HG03442 (cell line): ENCODE data around the gene TEX26.

Experiments used
- ATAC-seq: cut with Tn5 transposase; IDR thresholded peaks from one replicate; pipeline ENCODE4 v1.9.1; 2021; ENCODE audit warnings: mild to moderate bottlenecking, moderate library complexity; ENCODE audit not compliant: unreplicated experiment

The TEX26 gene

DNA sequence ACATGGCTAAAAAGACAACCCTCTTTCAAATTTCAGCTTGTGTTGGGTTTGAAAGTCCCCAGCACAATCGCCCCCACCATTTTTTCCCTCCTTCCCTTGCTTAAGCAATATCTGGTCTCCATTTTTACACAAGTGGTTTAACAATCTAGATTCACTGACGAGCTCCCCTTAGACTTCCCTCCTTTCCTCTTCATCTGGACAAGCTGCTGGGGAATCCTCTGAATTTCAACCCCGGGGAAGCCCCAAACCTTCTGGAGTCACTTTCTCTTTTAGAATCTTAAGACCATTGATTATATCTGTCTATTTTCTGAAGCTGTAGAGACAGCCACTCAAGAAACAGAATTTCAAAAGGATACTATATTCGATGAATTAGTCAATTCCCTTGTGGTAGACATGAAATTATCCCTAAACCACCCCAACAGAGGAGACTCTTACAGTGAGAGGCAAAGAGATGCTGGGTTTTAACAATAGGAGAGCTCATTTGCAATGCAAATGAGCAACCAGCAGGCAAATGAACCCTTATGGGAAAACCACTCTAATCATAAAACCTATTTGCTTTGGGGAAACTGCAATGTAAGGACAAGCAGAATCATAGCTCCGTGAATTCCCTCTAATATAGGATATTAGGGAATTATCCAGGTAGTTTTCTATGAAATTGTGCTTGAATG, 78.9 kb downstream of the TEX26 start:
- no peak for ATAC-seq

DNA sequence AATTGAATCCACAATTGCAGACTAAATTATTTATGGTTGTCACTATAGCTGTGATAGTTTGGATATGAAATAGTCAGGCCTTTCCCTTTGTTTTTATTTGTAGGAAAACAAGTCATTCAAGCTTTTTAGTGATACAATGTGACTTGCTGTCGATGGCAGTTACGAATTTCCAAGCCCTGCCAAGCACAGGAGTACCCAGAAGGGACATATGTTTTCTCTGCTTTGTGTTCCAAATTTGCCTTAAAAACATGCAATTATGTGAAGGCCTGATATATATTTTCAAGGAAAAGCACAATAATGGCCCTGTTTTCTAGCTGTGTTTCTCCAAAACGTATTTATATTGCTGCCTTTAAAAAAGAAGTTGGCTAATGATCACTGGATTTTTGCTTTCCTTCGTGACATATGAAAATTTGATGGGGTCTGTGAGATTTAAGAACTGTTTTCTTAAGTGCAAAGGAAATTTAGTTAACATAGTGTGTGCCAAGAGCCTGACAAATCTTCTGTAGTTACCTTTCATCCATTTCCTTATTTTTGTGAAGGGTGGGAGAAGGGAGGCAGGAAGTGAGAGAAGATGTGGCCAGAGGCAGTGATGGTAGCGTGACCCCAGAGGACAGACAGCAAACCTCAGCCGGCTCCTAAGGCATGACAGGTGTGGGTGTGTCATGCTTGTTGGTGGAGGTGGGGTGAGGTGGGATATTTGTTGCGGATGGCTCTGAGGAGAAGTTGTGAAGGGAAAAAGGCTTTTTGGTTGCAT, 79.6 kb downstream of the TEX26 start:
- no peak for ATAC-seq

DNA sequence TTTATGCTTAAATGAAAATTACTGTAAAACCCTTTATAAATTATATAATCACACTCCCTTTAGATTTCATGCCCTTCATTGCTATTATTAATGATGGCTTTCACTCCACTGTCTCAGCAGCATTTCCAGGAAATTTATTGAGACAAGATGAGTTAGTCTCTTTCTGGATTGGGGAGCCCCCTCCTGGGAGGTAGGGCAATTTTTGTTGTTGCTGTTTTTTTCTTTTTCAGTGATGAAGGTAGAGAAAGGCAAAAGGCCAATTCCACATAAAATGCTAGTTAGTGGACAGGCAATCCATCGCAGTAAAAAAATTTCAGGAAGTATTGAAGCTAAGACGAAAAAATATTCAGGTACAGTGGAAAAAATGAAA, 80.2 kb downstream of the TEX26 start:
- no peak for ATAC-seq

DNA sequence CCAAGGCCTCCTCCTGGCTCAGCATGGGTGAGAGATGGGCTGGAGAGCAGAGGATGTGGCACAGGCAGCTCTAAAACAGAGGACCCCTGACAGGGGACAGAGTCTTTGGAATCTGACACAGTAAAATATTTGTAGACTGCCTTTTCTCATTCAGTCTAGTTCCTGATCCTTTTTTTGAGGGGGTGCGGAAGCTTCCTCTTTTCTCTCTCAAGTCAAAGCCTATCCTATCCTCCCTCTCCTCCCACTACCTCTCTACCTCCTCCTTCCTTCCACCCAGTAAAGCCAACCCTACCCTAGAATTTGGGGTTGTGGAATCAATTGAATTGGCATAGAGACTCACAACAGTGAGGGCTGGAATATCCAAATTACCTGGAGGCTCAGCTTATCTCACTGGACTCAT, 82.0 kb downstream of the TEX26 start:
- no peak for ATAC-seq

DNA sequence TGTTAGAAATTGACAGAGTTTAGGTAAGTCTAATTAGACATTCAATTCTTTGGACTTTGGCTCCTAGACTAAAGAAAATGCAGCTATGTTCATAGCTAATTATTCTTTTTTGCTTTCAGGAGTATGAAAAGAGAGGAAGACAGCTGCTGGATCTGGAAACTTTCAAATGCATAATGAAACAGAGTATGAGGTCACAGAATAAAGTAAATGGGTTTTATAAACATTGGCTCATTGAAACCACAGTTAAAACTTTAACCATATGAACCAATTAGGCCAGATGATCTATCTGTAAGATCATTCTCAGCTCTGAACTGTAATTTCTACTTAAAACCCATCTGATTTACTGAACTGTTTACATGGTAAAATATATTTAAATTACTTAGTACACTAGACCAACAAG, 82.7 kb downstream of the TEX26 start:
- no peak for ATAC-seq

DNA sequence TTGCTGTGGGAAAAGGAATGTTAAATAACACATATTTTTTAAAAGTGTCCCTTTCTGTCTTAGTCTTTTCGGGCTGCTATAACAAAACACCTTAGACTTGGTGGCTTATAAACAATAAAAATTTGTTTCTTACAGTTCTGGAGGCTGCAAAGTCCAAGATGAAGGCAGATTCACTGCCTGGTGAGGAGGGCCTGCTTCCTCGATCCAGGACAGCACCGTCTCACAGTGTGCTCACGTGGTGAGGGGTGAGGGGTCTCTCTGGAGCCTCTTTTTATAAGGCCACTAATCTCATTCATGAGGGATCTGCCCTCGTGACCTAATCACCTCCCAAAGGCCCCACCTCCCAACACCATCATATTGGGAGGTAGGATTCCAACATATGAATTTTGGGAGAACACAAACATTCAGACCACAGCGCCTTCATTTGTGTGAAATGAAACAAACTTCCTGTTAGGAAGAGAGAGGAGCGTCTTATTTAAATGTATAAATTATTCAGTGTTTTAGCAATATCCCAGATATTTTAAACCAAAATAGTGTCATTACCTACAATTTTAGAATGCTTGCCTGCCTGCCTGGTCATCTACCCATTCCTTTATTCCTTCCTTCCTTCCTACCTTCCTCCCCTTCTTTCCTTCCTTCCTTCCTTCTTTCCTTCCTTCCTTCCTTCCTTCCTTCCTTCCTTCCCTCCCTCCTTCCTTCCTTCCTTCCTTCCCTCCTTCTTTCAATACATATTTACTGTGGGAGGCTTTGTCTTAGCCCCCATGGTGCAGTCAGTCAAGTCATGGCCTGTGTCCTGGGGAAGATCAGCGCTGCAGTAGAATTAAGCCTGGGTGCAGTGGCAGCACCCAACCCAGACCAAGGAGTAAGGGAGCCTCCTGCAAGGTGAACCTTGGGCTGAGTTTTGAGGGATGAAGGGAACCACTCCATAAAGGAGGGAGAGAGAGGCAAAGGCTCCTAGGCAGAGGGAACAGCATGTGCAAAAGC, 84.2 kb downstream of the TEX26 start:
- no peak for ATAC-seq

DNA sequence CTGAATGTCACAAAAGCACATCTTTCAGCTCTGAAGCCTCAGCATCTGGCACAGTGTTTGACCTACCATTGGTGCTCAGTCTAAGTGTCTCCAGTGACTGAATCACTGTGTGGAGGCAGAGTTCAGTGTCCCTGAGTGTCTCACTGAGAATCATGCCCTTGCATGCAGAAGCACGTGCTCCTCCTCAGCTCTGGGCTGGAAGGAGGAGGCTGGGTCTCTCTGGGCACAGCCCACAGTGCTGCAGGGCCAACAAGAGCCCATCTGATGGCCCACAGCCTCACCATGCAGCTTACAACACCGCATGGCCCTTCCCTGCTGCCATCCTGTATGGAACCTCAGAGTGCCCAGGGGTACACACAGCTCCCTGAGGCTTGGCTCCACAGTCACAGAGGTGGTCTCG, 86.1 kb downstream of the TEX26 start:
- no peak for ATAC-seq

DNA sequence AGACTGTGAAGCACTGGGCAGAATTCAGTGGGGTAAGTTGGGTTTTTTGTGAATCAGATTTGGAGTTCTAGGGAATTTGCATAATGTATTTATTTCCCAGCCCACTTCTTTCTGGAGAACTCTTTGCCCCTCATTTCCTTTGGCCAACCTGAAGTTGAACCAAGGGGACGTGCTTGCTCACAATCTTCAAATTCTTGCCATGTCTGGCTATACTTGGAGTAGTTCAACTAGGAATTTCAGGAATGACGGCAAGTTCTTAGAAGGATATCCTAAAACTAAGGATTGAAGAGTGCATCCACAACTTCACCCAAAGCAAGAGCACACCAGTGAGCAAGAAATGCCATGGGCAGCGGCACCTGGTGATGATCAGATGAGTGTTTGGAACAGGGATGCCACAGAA, 88.5 kb downstream of the TEX26 start:
- no peak for ATAC-seq

DNA sequence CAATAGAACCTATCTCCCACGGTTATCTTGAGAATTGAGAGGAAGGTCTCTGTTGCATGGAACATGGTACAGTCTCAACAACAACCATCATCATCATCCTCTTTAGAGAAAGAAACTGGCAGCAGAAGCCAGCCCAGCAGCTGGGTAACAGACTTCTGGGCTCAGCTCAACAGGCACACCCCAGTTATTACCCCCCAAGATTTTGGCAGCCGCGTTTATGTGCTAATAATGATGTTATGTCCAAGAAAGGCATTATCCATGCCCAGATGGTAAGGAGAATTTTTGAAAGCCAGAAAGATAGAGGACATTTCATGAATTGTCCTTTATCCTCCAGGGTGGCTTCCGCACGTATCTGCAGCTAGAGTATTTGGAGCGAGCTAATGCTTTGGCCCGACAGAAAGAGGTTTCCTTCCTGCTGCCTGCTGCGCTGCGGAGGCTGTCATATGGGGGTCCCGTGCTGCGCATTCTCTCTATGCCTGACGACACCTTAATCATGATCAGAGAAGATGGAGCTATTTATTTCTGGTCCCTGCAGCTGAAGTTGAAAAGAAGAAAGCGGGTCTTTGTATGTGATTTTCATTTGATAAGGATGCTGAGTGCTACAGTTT, 89.9 kb downstream of the TEX26 start:
- ATAC-seq: no peak

DNA sequence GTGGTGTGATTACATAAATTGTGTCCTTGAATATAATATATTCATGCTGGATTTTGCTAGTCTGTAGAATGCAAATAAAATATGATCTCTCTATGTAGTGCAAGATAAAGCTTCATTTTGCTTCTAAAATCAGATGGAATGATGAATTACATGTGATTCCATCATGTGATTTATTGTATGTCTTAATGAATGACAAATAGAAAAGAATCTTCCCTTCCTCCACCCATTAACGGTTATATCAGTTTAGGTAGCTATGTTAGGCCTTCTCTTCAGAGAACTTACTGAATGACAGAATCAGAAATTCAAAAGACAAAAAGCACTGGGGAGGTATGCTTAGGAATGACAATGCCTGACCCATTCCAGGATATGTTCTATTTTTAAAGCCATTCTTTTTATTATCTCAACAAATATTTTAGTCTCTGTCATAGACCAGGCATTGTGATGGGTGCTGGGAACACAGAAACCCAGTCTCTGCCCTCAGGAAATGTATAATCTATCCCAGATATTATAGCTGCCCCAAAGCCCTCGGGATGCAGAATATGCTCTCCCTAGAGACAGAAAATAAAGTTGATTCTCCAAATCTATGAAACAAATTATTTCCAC, 90.6 kb downstream of the TEX26 start:
- ATAC-seq: no peak
